ENCODE results near the gene CEP128. TPM values are rescaled to one million over a fixed set of nuclear protein-coding genes. Genes with fewer than 3 reads are reported as not detected.

The CEP128 gene
- total and polyA plus RNA-seq, 2 experiments from 2014 or later: 7.6 to 17.6 TPM

DNA sequence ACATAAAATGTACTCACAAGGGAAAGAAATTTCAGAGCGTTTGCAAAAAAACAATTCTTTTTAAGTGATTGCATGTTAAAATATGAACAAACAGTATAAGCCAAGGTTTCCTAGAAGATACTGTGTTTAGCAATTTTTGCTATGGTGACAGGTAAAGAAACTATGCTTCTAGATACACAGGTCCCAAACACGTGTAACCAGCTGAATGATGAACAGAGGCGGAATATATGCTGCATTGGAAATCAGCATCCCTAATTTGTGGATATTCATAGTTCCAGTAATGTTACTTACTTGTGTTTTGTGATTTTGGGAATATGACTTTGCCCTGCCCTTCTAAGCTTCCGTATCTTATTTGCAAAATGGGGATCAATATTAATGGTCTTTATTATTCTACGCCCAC, 403.9 kb downstream of the CEP128 start:
- H3K79me2 ChIP-seq (replicated peaks; ENCODE audit: insufficient read depth): no peaks in the 10 kb centered on the region
- H3F3A ChIP-seq (replicated peaks; ENCODE audit: low read depth): no peaks in the 10 kb centered on the region
- H3K4me2 ChIP-seq: no peak overlapping the region
- Mint-ChIP-seq H3K4me3 (no peak overlapping the region), H3K36me3 (ENCODE audit: low read depth) (peaks cover 12% of the 10 kb centered on the region), H3K27me3 (ENCODE audit: insufficient read depth, low read depth, poor library complexity) (no peaks in the 10 kb centered on the region), H3K4me1 (no peaks in the 10 kb centered on the region), H3K9me3 (peaks cover 8% of the 10 kb centered on the region; the same call in 2 of the 3 replicates), H3K27ac (no peak overlapping the region)
- TF ChIP-seq JUNB (IDR thresholded peaks at IDR 0.05; ENCODE audit: unreplicated experiment) (no peak), CTCF (conservative IDR thresholded peaks at IDR 0.05; ENCODE audit: low read depth in 2 of 2) (no peak)
- no peaks in the 10 kb centered on the region for H3K27me3 ChIP-seq (ENCODE audit: insufficient read depth)
- DNase-seq (ENCODE audit: low spot score) (no peak), ATAC-seq (no peak)
- H3K36me3 ChIP-seq (ENCODE audit: insufficient read depth): no peaks in the 10 kb centered on the region
- H3K4me1 ChIP-seq (ENCODE audit: insufficient read depth): no peaks in the 10 kb centered on the region
- H3K27ac ChIP-seq (ENCODE audit: low read depth): no peak overlapping the region
- H3K4me3 ChIP-seq: no peak overlapping the region
- H2AFZ ChIP-seq: no peak overlapping the region
- no peaks in the 10 kb centered on the region for H4K20me1 ChIP-seq (replicated peaks; ENCODE audit: insufficient read depth)
- H3K9me2 ChIP-seq (ENCODE audit: insufficient read depth): no peaks in the 10 kb centered on the region

DNA sequence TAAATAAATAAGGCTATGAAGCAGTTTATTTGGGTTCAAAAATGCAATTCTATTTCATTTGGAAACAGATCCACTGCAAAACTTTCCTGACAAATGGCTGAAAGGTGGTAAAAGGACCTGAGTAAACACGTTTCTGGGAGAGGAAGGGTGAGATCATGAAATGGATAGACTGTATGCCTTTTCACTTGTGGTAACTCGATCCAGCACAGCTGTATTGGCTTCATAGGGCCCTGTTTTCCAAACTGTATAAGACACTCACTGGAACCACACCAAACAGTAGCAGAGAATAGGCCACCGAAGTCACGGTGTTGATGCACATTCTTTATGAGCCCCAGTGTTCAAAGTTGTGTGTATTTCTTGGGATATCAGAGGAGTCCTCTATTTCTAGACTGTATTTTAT, 405.1 kb downstream of the CEP128 start:
- Histone ChIP-seq H3K9me2 (ENCODE audit: insufficient read depth) (no peaks in the 10 kb centered on the region), H3F3A (replicated peaks; ENCODE audit: low read depth) (no peaks in the 10 kb centered on the region), H3K27me3 (ENCODE audit: insufficient read depth) (no peaks in the 10 kb centered on the region), H3K4me1 (ENCODE audit: insufficient read depth) (no peaks in the 10 kb centered on the region), H3K4me3 (no peak overlapping the region), H4K20me1 (replicated peaks; ENCODE audit: insufficient read depth) (no peaks in the 10 kb centered on the region), H3K27ac (ENCODE audit: low read depth) (no peak overlapping the region), H3K36me3 (ENCODE audit: insufficient read depth) (no peaks in the 10 kb centered on the region), H3K79me2 (replicated peaks; ENCODE audit: insufficient read depth) (no peaks in the 10 kb centered on the region), H2AFZ (no peak overlapping the region), H3K4me2 (no peak overlapping the region)
- no peak overlapping the region for H3K4me3 Mint-ChIP-seq
- DNase-seq (ENCODE audit: low spot score): no peak
- H3K27me3 Mint-ChIP-seq (ENCODE audit: insufficient read depth, low read depth, poor library complexity): no peaks in the 10 kb centered on the region
- H3K9me3 Mint-ChIP-seq: peaks cover 8% of the 10 kb centered on the region; the same call in 2 of the 3 replicates
- H3K27ac Mint-ChIP-seq: no peak overlapping the region
- no peak for ATAC-seq
- peaks cover 12% of the 10 kb centered on the region for H3K36me3 Mint-ChIP-seq (ENCODE audit: low read depth)
- H3K4me1 Mint-ChIP-seq: no peaks in the 10 kb centered on the region
- TF ChIP-seq JUNB (IDR thresholded peaks at IDR 0.05; ENCODE audit: unreplicated experiment) (no peak), ZNF462 (CRISPR knock-in tag; IDR thresholded peaks at IDR 0.05) (no peak), CREB1 (CRISPR knock-in tag; IDR thresholded peaks at IDR 0.05; ENCODE audit: low read depth) (no peak), ZNF331 (CRISPR knock-in tag; IDR thresholded peaks at IDR 0.05; ENCODE audit: low read depth) (no peak), CTCF (conservative IDR thresholded peaks at IDR 0.05; ENCODE audit: low read depth in 2 of 2) (no peak), STAT1 (IDR thresholded peaks at IDR 0.05; ENCODE audit: unreplicated experiment) (no peak), POLR2AphosphoS5 (IDR thresholded peaks at IDR 0.05; ENCODE audit: low read depth) (no peak), EZH2 (IDR thresholded peaks at IDR 0.05; ENCODE audit: low read depth, unreplicated experiment) (no peak), NANOG (IDR thresholded peaks at IDR 0.05; ENCODE audit: borderline replicate concordance) (no peak), EZH2phosphoT487 (IDR thresholded peaks at IDR 0.05; ENCODE audit: unreplicated experiment) (no peak)
